HEK293 (cell line): ENCODE measurements around the gene BATF3.

ENCODE experiments used
- ZBTB10 ChIP-seq: fragments of 450-650 bp; formaldehyde crosslinking; IDR thresholded peaks from 2 replicates; pipeline ENCODE4 v1.5.1; 2016; ENCODE audit warnings: missing biosample characterization, missing genetic modification characterization
- ZNF677 ChIP-seq: fragments of 450-650 bp; IDR thresholded peaks from 2 replicates; pipeline ENCODE4 v1.5.0; 2018; ENCODE audit warnings: missing biosample characterization, mild to moderate bottlenecking, missing genetic modification characterization, moderate library complexity

GRCh38 chr1:212671342-212672031 lies 28.2 kb downstream of the BATF3 start:
- TF ChIP-seq ZBTB10 (tag by site-specific recombination) = no peak
- no peak for TF ChIP-seq ZNF677 (tag by site-specific recombination)
